Hematopoietic multipotent progenitor cell (in vitro differentiated cells): ENCODE results near the gene CEP350. TPM values are rescaled to one million over a fixed set of nuclear protein-coding genes. Genes with fewer than 3 reads are reported as not detected.
A peak's percentile ranks its signal among the peaks of the same experiment; 100 is the strongest.

Experiments used
- DNase-seq, 3 donors: peaks; one replicate each; pipeline ENCODE4 v3.0.0-alpha.2; 2011 to 2015; ENCODE audit warnings: low read depth in 2 of 3, low spot score in 2 of 3
- total RNA-seq: library from RNA; depleted of rRNA; stranded (reverse); fragments of >200 nt; gene quantifications from one replicate; pipeline ENCODE4 v1.2.3, GENCODE V29; 2012

The CEP350 gene
- total RNA-seq, 1 donor, result 28.3 TPM

DNA sequence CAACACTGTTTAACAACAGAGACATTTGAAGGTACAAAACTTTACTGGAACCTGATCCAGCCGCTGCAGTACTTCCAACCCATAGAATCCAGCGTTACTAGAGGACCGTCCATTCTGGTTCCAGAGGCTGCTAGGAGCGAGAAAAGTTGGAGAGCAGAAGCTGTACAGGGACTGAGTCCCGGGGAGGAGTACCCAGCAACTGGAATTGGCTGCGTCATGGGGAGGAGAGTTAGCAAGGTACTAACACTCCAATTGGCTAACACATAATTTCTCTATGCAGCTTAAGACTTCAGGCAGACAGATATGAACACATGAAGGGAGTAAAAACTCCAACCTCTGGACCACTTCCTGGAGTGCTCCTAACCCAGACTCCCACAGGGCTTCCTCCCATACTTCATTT, 198.0 kb downstream of the CEP350 start:
- no peak for DNase-seq

DNA sequence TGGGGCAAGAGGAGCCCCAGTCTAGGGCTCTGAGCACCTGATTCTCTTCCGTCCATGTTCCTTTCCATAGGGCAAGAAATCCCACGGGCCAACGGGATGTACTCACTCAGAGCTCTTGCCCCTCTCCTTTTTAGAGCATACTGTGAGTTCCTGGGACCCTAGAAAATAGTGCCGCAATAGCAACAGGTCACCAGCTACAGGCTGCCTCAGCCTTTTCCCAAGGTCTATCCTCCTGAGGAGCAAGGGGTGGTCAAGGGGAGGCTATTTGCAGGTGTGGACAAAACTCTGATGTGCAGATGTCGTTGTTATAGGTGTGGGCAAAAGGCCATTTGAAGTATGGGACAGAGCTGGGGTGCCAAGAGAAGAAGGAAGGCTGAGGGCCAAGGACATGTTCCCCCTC, 198.4 kb downstream of the CEP350 start:
- no peak for DNase-seq

- no peak for DNase-seq
These were observed 199.4 kb downstream of the CEP350 start for GRCh38 chr1:180154003-180154324.

- peak; percentile 78 to 92 (median 88) for DNase-seq
These were observed 199.9 kb downstream of the CEP350 start, which contains the start of gene QSOX1 for GRCh38 chr1:180154325-180155181. Gene QSOX1, plus strand, starts transcription at chr1:180154869. Its CDS starts 39 bp downstream, at chr1:180154908.

DNA sequence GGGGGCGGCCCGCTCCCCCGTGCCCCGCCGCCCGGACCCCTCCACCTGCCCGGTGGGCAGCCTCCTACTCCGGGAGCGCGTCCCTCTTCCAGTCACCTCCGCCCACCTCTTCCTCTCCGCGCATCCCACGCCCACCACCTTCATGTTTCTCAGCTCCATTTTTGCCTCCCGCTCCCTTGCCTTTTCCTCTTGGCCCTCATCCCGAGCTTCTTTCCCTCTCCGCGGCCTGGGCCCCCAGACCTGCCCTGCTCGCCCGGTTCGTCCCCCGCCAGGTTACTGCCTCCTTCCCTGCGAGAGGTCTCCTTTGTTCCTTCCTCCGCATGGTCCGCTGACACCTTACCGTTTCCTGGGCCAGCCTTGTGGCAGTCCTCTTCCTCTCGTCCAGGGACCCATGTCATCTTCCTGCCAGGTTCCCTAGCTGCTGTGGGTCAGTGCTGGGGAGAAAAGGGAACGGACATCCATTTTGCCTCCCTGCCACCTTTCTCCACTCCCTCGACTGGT, 200.6 kb downstream of the CEP350 start:
- peak in 1 of 3 donors; percentile 7 for DNase-seq

DNA sequence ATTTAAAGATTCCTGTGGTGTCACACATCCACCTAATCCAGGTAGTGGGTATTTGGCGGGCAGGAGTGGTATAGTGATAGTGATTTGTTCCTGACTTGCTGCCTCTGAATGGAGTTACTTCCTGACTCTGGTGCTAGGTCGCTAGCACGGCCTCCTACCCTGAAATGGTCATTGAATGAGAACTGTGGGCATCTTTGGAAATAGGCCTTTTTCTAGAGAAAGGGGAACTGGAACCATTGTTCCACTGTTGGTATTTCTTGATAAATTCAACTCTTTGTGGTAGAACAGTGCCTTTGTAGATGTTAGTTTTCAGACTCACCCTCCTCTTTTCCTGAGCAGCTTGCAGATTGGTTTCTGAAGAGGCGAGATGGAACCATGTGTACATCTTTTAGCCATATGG, 201.6 kb downstream of the CEP350 start:
- peak in 1 of 3 donors; percentile 31 for DNase-seq

DNA sequence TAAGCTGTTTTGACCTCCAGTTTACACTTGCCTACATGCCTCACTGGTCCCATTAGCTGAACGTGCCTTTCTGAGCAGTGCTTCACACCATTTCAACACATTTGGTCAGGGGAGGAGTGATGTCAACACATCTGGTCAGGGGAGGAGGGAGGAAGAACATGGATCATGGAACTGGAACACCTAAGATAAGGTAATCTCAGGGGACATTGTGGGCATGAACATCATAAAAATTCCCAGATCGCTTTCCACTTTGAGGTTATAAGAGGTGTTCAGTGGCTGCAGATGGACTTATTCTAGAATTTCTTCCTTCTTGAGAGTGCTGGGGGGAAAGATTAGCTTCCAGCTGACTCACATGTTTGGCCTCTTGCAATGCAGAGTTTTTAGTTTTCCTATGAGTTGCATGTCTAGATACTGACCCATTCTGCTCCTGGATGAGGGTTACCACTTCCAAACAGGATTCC, 202.1 kb downstream of the CEP350 start:
- DNase-seq, result no peak

GRCh38 chr1:180157108-180157507, 202.5 kb downstream of the CEP350 start:
- no peak for DNase-seq

- no peak for DNase-seq
These were observed 203.0 kb downstream of the CEP350 start for GRCh38 chr1:180157576-180158057.

DNA sequence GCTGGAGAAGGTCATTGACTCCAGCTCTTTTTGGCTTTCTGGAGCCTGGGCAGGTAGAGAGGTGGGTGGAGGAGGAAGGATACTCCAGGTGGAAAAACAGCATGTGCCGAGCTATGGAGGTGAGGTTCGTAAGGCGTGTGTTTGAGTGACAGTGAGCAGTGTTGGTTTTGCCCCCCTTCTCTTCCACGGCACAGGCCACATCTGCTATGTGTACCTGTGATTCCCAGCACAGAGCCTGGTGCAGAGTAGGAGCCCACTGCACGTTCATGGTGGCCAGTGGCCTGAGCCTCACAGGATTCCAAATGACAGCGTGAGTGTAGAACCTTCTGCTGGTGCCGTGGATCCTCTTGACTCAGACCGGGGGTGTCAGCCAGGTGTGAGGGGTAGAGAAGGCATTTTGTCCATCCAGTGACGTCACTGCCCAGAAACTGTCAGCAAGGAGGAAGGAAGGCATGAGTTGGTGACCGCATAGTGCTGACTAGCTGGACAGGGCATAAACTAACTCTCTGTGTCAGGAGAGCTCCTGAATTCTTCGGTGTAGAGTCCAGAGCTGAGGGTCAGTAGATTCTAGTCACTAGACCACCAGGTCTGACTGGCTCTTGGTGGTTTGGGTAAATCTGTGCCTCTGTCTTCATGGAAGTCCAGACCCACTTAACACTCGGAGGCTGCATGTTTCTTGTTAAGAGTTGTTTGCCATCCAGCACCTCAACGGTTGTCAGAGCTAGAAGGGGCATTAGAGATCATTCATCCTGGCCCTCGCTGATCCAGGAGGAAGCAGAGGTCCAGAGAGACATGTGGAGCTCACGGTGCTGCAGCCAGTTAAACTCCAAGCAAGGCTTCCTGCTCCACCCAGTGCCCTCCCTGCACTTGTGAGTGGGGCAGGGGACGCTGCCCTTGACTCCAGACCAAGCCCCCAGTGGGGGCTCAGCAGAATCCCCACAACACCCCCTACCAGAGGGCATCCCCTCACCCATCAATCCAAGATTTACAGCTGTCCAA, 203.8 kb downstream of the CEP350 start:
- no peak for DNase-seq

DNA sequence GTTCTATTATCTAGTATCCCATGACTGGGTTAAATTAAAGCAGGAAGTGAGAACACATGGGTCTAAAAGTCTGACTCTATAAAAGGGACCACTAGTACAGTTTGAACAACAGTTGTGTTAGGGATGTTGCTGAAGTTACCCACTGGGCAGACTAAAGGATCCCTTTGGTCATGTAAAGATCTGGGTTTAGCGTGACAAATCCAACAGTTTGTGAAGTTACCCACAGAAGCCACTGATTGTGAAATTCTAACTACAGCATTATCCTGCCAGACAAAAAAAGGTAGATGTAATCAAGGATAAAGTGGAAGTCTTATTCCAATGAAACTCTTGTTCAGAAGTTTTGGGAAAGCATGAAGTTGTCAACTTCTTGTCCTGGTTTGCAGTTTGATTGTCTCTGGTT, 205.7 kb downstream of the CEP350 start:
- no peak for DNase-seq

DNA sequence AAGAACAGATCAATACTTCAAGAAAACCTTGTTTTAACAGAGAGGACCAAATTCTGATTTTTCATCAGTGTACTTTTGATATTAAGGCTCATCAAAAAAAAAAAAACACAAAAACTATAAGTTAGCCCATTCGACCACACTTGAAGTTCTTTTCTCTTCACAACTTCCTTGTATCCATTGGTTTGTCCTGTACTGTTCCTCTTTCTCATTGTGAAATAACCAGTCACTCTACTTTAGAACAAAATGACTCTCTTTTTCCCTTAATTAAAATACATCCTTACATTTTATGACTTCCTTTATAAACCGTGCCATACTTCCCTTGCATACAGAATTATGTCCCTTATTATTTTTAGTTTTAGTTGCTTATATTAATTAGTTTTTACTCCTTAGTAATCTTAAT, 208.4 kb downstream of the CEP350 start:
- peak in 1 of 3 donors; percentile 26 for DNase-seq

Other genes with a start within 250 kb of the CEP350 start
- gene FAM163A, start 211.5 kb upstream of the CEP350 start, total RNA-seq, result under 0.01 TPM
- gene TOR1AIP2, start 77.0 kb upstream of the CEP350 start, total RNA-seq, result 26.4 TPM
- gene TOR1AIP1, start 72.5 kb upstream of the CEP350 start, total RNA-seq, result 28.0 TPM
- gene QSOX1, start 200.1 kb downstream of the CEP350 start, total RNA-seq, result 81.9 TPM